Measurements from ENCODE around the gene CADPS. TPM values are rescaled to one million over a fixed set of nuclear protein-coding genes. Genes with fewer than 3 reads are reported as not detected.

Gene CADPS
- polyA plus RNA-seq, 3 donors, result not detected

DNA sequence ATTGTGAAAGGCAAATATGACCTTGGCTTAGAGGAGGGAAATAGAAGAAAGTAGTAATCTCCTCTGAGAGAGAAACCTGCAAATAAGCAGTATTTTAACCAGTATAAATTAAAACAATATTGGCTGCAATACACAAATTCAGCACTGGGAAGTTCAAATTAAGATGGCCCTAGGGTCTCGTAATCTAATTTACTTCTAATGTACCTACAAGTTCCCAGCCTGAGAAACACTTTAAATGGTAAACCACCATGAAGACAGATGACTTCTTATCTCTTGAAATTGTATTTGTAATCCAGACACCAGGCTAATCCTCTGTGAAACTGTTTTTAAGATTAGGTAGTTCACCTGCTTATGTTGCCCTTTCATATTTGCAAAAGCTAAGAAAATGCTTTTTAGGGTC lies 199.7 kb downstream of the CADPS start:
- no peak for DNase-seq
- Mint-ChIP-seq H3K9me3 (no peaks in the 10 kb centered on the region), H3K4me3 (no peak overlapping the region), H3K4me1 (no peaks in the 10 kb centered on the region), H3K27ac (no peak overlapping the region), H3K36me3 (no peaks in the 10 kb centered on the region), H3K27me3 (ENCODE audit: low read depth in 3 of 3) (no peaks in the 10 kb centered on the region)
- no peak overlapping the region for H3K4me2 ChIP-seq (replicated peaks; ENCODE audit: extremely low read depth, low read length, poor library complexity, severe bottlenecking)
- H3K4me3 ChIP-seq (replicated peaks in 1 of 3; ENCODE audit: low read depth in 2 of 3, low read length in 3 of 3), result no peak overlapping the region
- H3K9me3 ChIP-seq (replicated peaks in 1 of 2; ENCODE audit: control insufficient read depth in 1 of 2, insufficient read depth in 1 of 2, low read length in 2 of 2), result no peaks in the 10 kb centered on the region
- intact Hi-C loops (cut with micrococcal nuclease), result no loop called here
- H2AFZ ChIP-seq (ENCODE audit: insufficient read depth, low read depth, low read length, poor library complexity, severe bottlenecking), result no peak overlapping the region
- H3K9ac ChIP-seq (ENCODE audit: insufficient read depth, low read length, poor library complexity, severe bottlenecking), result no peak overlapping the region
- no peaks in the 10 kb centered on the region for H3K36me3 ChIP-seq (replicated peaks in 1 of 2; ENCODE audit: control insufficient read depth in 1 of 2, insufficient read depth in 2 of 2, low read length in 2 of 2)
- TF ChIP-seq, protein P1, sequence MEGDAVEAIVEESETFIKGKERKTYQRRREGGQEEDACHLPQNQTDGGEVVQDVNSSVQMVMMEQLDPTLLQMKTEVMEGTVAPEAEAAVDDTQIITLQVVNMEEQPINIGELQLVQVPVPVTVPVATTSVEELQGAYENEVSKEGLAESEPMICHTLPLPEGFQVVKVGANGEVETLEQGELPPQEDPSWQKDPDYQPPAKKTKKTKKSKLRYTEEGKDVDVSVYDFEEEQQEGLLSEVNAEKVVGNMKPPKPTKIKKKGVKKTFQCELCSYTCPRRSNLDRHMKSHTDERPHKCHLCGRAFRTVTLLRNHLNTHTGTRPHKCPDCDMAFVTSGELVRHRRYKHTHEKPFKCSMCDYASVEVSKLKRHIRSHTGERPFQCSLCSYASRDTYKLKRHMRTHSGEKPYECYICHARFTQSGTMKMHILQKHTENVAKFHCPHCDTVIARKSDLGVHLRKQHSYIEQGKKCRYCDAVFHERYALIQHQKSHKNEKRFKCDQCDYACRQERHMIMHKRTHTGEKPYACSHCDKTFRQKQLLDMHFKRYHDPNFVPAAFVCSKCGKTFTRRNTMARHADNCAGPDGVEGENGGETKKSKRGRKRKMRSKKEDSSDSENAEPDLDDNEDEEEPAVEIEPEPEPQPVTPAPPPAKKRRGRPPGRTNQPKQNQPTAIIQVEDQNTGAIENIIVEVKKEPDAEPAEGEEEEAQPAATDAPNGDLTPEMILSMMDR (IDR thresholded peaks at IDR 0.05), result no peak
- H3K27ac ChIP-seq (ENCODE audit: low read depth in 1 of 2, low read length in 2 of 2), result no peak overlapping the region
- no peaks in the 10 kb centered on the region for H3K79me2 ChIP-seq (ENCODE audit: insufficient read depth, low read length)
- H3K4me1 ChIP-seq (ENCODE audit: control insufficient read depth in 1 of 2, insufficient read depth in 2 of 2, low read length in 2 of 2), result no peaks in the 10 kb centered on the region
- H3K27me3 ChIP-seq (ENCODE audit: control insufficient read depth in 2 of 2, insufficient read depth in 2 of 2, low read length in 2 of 2), result no peaks in the 10 kb centered on the region
- no CpG with 5 or more reads among the region's 1 CpG for WGBS (ENCODE audit: insufficient coverage)
- H4K20me1 ChIP-seq (ENCODE audit: insufficient read depth, low read length), result no peaks in the 10 kb centered on the region

DNA sequence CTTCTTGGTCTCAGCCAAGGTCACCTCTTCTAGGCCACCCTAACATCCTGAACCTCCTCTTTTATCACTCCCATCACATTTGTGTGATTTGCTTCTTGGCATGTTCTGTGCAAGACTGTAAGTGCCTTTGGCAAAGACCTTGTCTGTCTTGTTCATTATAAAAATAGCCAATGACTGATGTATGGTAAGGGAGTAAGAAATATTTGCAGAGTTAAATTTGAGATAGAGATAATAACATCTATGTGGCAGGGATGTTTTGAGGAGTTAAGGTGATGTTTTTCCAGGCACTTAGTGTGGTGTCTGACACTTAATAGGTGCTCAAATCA lies 202.3 kb downstream of the CADPS start:
- no peaks in the 10 kb centered on the region for H3K27me3 Mint-ChIP-seq (ENCODE audit: low read depth in 3 of 3)
- no peak overlapping the region for H3K4me2 ChIP-seq (replicated peaks; ENCODE audit: extremely low read depth, low read length, poor library complexity, severe bottlenecking)

More for the DNA sequence above, 202.3 kb downstream of the CADPS start:
- no peaks in the 10 kb centered on the region for H3K9me3 Mint-ChIP-seq
- H3K4me1 Mint-ChIP-seq, result no peaks in the 10 kb centered on the region
- Histone ChIP-seq H3K27ac (ENCODE audit: low read depth in 1 of 2, low read length in 2 of 2) (no peak overlapping the region), H3K9me3 (replicated peaks in 1 of 2; ENCODE audit: control insufficient read depth in 1 of 2, insufficient read depth in 1 of 2, low read length in 2 of 2) (no peaks in the 10 kb centered on the region), H3K36me3 (replicated peaks in 1 of 2; ENCODE audit: control insufficient read depth in 1 of 2, insufficient read depth in 2 of 2, low read length in 2 of 2) (no peaks in the 10 kb centered on the region), H2AFZ (ENCODE audit: insufficient read depth, low read depth, low read length, poor library complexity, severe bottlenecking) (no peak overlapping the region), H4K20me1 (ENCODE audit: insufficient read depth, low read length) (no peaks in the 10 kb centered on the region), H3K4me1 (ENCODE audit: control insufficient read depth in 1 of 2, insufficient read depth in 2 of 2, low read length in 2 of 2) (no peaks in the 10 kb centered on the region), H3K4me3 (replicated peaks in 1 of 3; ENCODE audit: low read depth in 2 of 3, low read length in 3 of 3) (no peak overlapping the region), H3K27me3 (ENCODE audit: control insufficient read depth in 2 of 2, insufficient read depth in 2 of 2, low read length in 2 of 2) (no peaks in the 10 kb centered on the region), H3K79me2 (ENCODE audit: insufficient read depth, low read length) (no peaks in the 10 kb centered on the region), H3K9ac (ENCODE audit: insufficient read depth, low read length, poor library complexity, severe bottlenecking) (no peak overlapping the region)
- no peak for DNase-seq
- intact Hi-C loops (cut with micrococcal nuclease), result no loop called here
- H3K4me3 Mint-ChIP-seq, result no peak overlapping the region
- no peaks in the 10 kb centered on the region for H3K36me3 Mint-ChIP-seq
- no peak overlapping the region for H3K27ac Mint-ChIP-seq
- TF ChIP-seq, protein P1 (IDR thresholded peaks at IDR 0.05), result no peak
